ENCODE measurements around the gene UBE2N. TPM values are rescaled to one million over a fixed set of nuclear protein-coding genes. Genes with fewer than 3 reads are reported as not detected.

Gene UBE2N
- total and polyA plus RNA-seq, 2 of the 8 experiments (the other 6 are each of a cell fraction or from before 2014, with no cell fraction given), result 108 to 225 TPM

DNA sequence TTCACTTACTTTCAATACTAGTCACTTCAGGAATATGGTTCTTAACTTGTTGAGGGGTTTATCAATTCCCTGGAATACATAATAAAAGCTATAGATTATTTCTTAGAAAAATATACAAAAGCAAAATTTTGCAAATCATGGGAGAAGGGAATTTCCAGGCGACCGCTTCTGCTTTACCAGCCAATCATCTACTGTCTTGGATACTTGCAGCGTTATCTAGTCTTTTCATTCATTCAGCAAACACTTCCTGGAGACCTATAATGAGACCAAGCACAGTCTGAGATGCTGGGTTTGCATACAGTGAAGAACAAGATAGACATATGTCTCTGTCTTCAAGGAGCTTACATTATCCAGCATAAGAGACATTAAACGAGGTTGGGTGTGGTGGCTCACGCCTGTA lies 24.1 kb upstream of the UBE2N start (continued):
- no peak for TF ChIP-seq ZNF274 (IDR thresholded peaks at IDR 0.05; ENCODE audit: borderline replicate concordance, extremely low read depth, low read length)
